ENCODE data around the gene RNPS1.

- TF ChIP-seq, protein P1, sequence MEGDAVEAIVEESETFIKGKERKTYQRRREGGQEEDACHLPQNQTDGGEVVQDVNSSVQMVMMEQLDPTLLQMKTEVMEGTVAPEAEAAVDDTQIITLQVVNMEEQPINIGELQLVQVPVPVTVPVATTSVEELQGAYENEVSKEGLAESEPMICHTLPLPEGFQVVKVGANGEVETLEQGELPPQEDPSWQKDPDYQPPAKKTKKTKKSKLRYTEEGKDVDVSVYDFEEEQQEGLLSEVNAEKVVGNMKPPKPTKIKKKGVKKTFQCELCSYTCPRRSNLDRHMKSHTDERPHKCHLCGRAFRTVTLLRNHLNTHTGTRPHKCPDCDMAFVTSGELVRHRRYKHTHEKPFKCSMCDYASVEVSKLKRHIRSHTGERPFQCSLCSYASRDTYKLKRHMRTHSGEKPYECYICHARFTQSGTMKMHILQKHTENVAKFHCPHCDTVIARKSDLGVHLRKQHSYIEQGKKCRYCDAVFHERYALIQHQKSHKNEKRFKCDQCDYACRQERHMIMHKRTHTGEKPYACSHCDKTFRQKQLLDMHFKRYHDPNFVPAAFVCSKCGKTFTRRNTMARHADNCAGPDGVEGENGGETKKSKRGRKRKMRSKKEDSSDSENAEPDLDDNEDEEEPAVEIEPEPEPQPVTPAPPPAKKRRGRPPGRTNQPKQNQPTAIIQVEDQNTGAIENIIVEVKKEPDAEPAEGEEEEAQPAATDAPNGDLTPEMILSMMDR (IDR thresholded peaks at IDR 0.05; ENCODE audit: poor library complexity, severe bottlenecking), result no peak
- TF ChIP-seq MXI1 (conservative IDR thresholded peaks at IDR 0.05; ENCODE audit: poor library complexity, severe bottlenecking) (no peak), EP300 (conservative IDR thresholded peaks at IDR 0.05; ENCODE audit: poor library complexity, severe bottlenecking) (no peak), TAF1 (IDR thresholded peaks at IDR 0.05; ENCODE audit: low read depth) (no peak), RAD21 (conservative IDR thresholded peaks at IDR 0.05) (no peak), SMC3 (conservative IDR thresholded peaks at IDR 0.05; ENCODE audit: poor library complexity) (no peak)
Measured at GRCh38 chr16:2243781-2244180, 24.1 kb downstream of the RNPS1 start.
